ENCODE data around the gene PLA2G4F.

PLA2G4F gene

DNA sequence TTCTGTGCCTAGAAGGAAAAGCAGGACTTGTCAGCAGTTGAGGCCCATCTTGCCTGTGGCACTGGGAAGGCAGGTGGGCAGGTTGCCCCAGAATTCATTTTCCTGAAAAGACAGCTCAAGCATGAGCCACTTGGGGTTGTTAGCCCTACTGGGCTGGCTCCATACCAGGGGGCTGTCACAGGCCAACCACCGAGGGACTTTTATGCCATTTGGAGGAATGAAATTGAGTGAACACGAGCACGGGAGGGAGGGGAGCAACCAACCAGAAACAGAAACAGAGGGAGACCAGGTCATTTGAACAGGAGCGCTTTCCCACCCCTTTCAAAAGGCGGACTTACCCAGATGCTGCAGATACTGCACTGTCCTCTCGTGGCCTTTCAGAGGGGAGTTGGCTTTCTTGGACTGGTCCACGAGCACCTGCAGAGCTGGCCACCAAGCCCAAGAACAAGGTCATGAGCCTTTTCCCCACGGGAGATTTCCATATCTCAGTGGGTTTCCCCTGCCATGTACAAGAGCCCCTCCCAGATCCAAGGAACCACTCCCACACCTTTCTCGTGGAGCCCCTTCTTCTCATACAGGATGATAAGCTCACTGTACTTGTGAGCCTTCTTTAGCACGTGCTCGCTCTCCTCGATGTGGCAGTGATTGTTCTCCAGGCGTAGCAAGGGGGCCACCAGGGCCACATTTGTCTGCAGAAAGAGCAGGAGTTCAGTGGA, 9.9 kb upstream of the PLA2G4F start:
- Histone ChIP-seq H3K27me3 (ENCODE audit: control insufficient read depth, insufficient read depth, low read length) (no peaks in the 10 kb centered on the region), H3K36me3 (ENCODE audit: control insufficient read depth, insufficient read depth, low read length) (peaks cover 32% of the 10 kb centered on the region), H3K4me3 (ENCODE audit: low read length) (no peak overlapping the region), H3K9me3 (ENCODE audit: control insufficient read depth, insufficient read depth, low read length) (no peaks in the 10 kb centered on the region), H3K27ac (ENCODE audit: low read length) (no peak overlapping the region), H3K4me1 (ENCODE audit: control insufficient read depth, insufficient read depth, low read length) (no peaks in the 10 kb centered on the region)
- no peak for DNase-seq (ENCODE audit: low read depth, low spot score)
- no CpG with 5 or more reads among the region's 13 CpGs for WGBS (ENCODE audit: insufficient coverage, insufficient read length)

DNA sequence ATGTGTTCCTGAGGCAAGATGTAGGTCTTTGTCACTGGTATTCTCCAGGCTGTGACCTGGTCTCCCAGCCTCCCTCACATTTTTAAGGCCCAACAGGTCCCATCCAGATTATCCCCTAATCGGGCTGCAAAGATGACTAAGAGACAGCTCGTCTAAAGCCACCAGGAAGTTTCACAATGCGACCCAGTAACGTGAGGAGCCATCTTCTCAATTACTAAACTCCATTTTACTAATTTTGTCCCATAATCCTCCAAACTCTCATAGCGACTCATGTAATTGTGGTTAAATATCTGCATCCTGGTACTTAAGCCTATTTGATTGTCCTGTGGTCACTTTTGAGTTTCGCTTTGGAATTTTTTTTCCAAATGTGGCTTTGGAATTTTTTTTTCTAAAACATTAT, 8.7 kb upstream of the PLA2G4F start:
- no CpG with 5 or more reads among the region's 6 CpGs for WGBS (ENCODE audit: insufficient coverage, insufficient read length)
- no peak overlapping the region for H3K4me3 ChIP-seq (ENCODE audit: low read length)
- H3K9me3 ChIP-seq (ENCODE audit: control insufficient read depth, insufficient read depth, low read length) = no peaks in the 10 kb centered on the region
- no peak for DNase-seq (ENCODE audit: low read depth, low spot score)
- no peaks in the 10 kb centered on the region for H3K27me3 ChIP-seq (ENCODE audit: control insufficient read depth, insufficient read depth, low read length)
- no peak overlapping the region for H3K27ac ChIP-seq (ENCODE audit: low read length)
- H3K4me1 ChIP-seq (ENCODE audit: control insufficient read depth, insufficient read depth, low read length) = no peaks in the 10 kb centered on the region
- H3K36me3 ChIP-seq (ENCODE audit: control insufficient read depth, insufficient read depth, low read length) = peaks cover 29% of the 10 kb centered on the region

GRCh38 chr15:42163947-42164550, 7.6 kb upstream of the PLA2G4F start:
- no CpG with 5 or more reads among the region's 4 CpGs for WGBS (ENCODE audit: insufficient coverage, insufficient read length)
- Histone ChIP-seq H3K4me3 (ENCODE audit: low read length) (no peak overlapping the region), H3K36me3 (ENCODE audit: control insufficient read depth, insufficient read depth, low read length) (peaks cover 35% of the 10 kb centered on the region), H3K27ac (ENCODE audit: low read length) (no peak overlapping the region), H3K27me3 (ENCODE audit: control insufficient read depth, insufficient read depth, low read length) (no peaks in the 10 kb centered on the region), H3K4me1 (ENCODE audit: control insufficient read depth, insufficient read depth, low read length) (no peaks in the 10 kb centered on the region), H3K9me3 (ENCODE audit: control insufficient read depth, insufficient read depth, low read length) (no peaks in the 10 kb centered on the region)
- no peak for DNase-seq (ENCODE audit: low read depth, low spot score)

- no peak for DNase-seq (ENCODE audit: low read depth, low spot score)
- no peaks in the 10 kb centered on the region for H3K27me3 ChIP-seq (ENCODE audit: control insufficient read depth, insufficient read depth, low read length)
- no peaks in the 10 kb centered on the region for H3K9me3 ChIP-seq (ENCODE audit: control insufficient read depth, insufficient read depth, low read length)
- H3K27ac ChIP-seq (ENCODE audit: low read length) = no peak overlapping the region
- H3K4me1 ChIP-seq (ENCODE audit: control insufficient read depth, insufficient read depth, low read length) = no peaks in the 10 kb centered on the region
- H3K4me3 ChIP-seq (ENCODE audit: low read length) = no peak overlapping the region; the same call in 1 of the 2 replicates
- peaks cover 38% of the 10 kb centered on the region for H3K36me3 ChIP-seq (ENCODE audit: control insufficient read depth, insufficient read depth, low read length)
- WGBS (ENCODE audit: insufficient coverage, insufficient read length) = no CpG with 5 or more reads among the region's 9 CpGs
Measured at GRCh38 chr15:42163291-42163690, 6.9 kb upstream of the PLA2G4F start.

GRCh38 chr15:42160136-42160535, 3.7 kb upstream of the PLA2G4F start:
- no peak for DNase-seq (ENCODE audit: low read depth, low spot score)
- no peak overlapping the region for H3K27ac ChIP-seq (ENCODE audit: low read length)
- H3K4me1 ChIP-seq (ENCODE audit: control insufficient read depth, insufficient read depth, low read length) = no peaks in the 10 kb centered on the region
- WGBS (ENCODE audit: insufficient coverage, insufficient read length) = no CpG with 5 or more reads among the region's 7 CpGs
- no peaks in the 10 kb centered on the region for H3K27me3 ChIP-seq (ENCODE audit: control insufficient read depth, insufficient read depth, low read length)
- no peaks in the 10 kb centered on the region for H3K9me3 ChIP-seq (ENCODE audit: control insufficient read depth, insufficient read depth, low read length)
- peaks cover 22% of the 10 kb centered on the region for H3K36me3 ChIP-seq (ENCODE audit: control insufficient read depth, insufficient read depth, low read length)
- no peak overlapping the region for H3K4me3 ChIP-seq (ENCODE audit: low read length)

GRCh38 chr15:42159381-42160015, 3.1 kb upstream of the PLA2G4F start:
- no peak for DNase-seq (ENCODE audit: low read depth, low spot score)

GRCh38 chr15:42158941-42159340, 2.5 kb upstream of the PLA2G4F start:
- Histone ChIP-seq H3K27ac (ENCODE audit: low read length) (no peak overlapping the region), H3K4me1 (ENCODE audit: control insufficient read depth, insufficient read depth, low read length) (no peaks in the 10 kb centered on the region), H3K36me3 (ENCODE audit: control insufficient read depth, insufficient read depth, low read length) (peaks cover 22% of the 10 kb centered on the region), H3K9me3 (ENCODE audit: control insufficient read depth, insufficient read depth, low read length) (no peaks in the 10 kb centered on the region), H3K4me3 (ENCODE audit: low read length) (no peak overlapping the region), H3K27me3 (ENCODE audit: control insufficient read depth, insufficient read depth, low read length) (no peaks in the 10 kb centered on the region)
- WGBS (ENCODE audit: insufficient coverage, insufficient read length) = no CpG with 5 or more reads among the region's 10 CpGs
- no peak for DNase-seq (ENCODE audit: low read depth, low spot score)

More at GRCh38 chr15:42159381-42160015, 3.1 kb upstream of the PLA2G4F start:
- H3K36me3 ChIP-seq (ENCODE audit: control insufficient read depth, insufficient read depth, low read length) = peaks cover 22% of the 10 kb centered on the region
- H3K27me3 ChIP-seq (ENCODE audit: control insufficient read depth, insufficient read depth, low read length) = no peaks in the 10 kb centered on the region
- no CpG with 5 or more reads among the region's 18 CpGs for WGBS (ENCODE audit: insufficient coverage, insufficient read length)
- H3K27ac ChIP-seq (ENCODE audit: low read length) = no peak overlapping the region
- no peak overlapping the region for H3K4me3 ChIP-seq (ENCODE audit: low read length)
- H3K4me1 ChIP-seq (ENCODE audit: control insufficient read depth, insufficient read depth, low read length) = no peaks in the 10 kb centered on the region
- no peaks in the 10 kb centered on the region for H3K9me3 ChIP-seq (ENCODE audit: control insufficient read depth, insufficient read depth, low read length)

DNA sequence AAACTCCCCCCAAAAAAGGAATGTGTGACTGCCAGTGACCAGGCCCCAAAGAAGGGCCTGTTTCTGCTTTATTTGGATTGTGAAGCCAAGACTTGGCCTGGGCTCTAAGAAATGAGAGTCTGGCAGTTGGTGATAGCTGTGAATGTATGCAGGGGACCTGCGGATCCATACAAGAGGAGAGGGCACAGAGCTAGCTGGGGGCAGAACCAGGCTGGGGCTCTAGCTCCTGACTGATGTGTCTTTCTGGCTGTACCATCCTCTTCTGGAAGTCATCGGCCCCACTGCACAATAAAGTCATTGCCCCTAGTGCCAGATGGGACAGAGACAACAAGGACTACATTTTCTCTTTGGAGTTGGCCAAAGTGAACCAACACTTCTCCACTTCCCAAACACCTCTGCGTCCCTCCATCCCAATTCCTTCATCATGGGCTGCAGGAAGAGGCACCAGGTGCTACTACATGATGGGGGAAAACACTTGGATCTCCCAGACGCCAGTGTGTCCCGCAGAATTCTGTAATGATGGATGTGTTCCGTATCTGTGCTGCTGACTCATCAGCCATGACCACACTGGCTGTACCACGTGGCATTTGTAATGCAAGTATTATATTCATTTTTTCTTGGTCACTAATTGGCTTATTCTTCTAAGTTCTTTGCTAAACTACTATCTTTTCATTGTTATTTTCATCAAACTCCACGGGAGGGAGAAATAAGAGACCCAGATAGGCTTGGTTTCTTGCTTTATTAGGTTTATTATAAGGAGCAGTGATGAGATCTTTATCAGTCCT, 1.7 kb upstream of the PLA2G4F start:
- no peak for DNase-seq (ENCODE audit: low read depth, low spot score)
- no peaks in the 10 kb centered on the region for H3K4me1 ChIP-seq (ENCODE audit: control insufficient read depth, insufficient read depth, low read length)
- no peak overlapping the region for H3K27ac ChIP-seq (ENCODE audit: low read length)
- H3K27me3 ChIP-seq (ENCODE audit: control insufficient read depth, insufficient read depth, low read length) = no peaks in the 10 kb centered on the region
- no peak overlapping the region for H3K4me3 ChIP-seq (ENCODE audit: low read length)
- no peaks in the 10 kb centered on the region for H3K9me3 ChIP-seq (ENCODE audit: control insufficient read depth, insufficient read depth, low read length)
- H3K36me3 ChIP-seq (ENCODE audit: control insufficient read depth, insufficient read depth, low read length) = peaks cover 18% of the 10 kb centered on the region
- no CpG with 5 or more reads among the region's 8 CpGs for WGBS (ENCODE audit: insufficient coverage, insufficient read length)

GRCh38 chr15:42157381-42157780, 945 bp upstream of the PLA2G4F start:
- no peak for DNase-seq (ENCODE audit: low read depth, low spot score)
- Histone ChIP-seq H3K9me3 (ENCODE audit: control insufficient read depth, insufficient read depth, low read length) (no peaks in the 10 kb centered on the region), H3K27ac (ENCODE audit: low read length) (no peak overlapping the region), H3K4me1 (ENCODE audit: control insufficient read depth, insufficient read depth, low read length) (no peaks in the 10 kb centered on the region), H3K4me3 (ENCODE audit: low read length) (no peak overlapping the region), H3K27me3 (ENCODE audit: control insufficient read depth, insufficient read depth, low read length) (no peaks in the 10 kb centered on the region), H3K36me3 (ENCODE audit: control insufficient read depth, insufficient read depth, low read length) (peaks cover 16% of the 10 kb centered on the region)
- no CpG with 5 or more reads among the region's 8 CpGs for WGBS (ENCODE audit: insufficient coverage, insufficient read length)

DNA sequence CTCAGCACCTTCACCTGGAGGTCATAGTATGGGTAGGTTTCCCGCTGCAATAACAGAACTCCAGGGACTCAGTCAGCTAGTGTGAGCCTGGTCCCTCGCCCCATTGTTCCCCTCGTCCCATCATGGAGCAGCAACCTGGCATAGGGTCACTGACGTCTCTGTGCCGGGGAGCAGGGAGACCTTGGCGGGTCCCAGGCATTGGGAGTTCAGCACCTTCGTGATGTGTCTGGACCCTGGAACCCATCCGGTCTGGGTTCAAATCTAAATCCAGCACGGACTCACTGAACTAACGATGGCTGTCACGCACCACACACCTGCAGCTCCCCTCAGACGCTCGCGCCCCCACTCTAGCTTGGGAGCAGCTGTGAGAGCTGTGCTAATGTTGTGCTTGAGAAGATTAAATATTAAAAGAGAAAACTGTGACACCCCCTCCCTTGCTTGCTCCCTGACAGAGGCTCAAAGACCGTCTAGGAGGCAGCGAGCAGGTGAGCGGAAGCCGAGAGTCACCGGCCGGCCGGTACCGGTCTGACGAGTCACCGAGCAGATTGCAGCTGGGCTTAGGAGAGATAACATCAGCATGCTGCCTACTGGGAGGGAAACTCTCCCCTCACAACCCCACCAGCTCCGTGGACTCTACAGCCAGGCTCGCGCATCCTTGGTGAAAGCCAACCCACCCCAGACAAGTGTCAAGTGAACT, 742 bp downstream of the PLA2G4F start:
- DNase-seq (ENCODE audit: low read depth, low spot score) = no peak
- no CpG with 5 or more reads among the region's 27 CpGs for WGBS (ENCODE audit: insufficient coverage, insufficient read length)
- no peaks in the 10 kb centered on the region for H3K4me1 ChIP-seq (ENCODE audit: control insufficient read depth, insufficient read depth, low read length)
- no peak overlapping the region for H3K4me3 ChIP-seq (ENCODE audit: low read length)
- H3K9me3 ChIP-seq (ENCODE audit: control insufficient read depth, insufficient read depth, low read length) = no peaks in the 10 kb centered on the region
- H3K36me3 ChIP-seq (ENCODE audit: control insufficient read depth, insufficient read depth, low read length) = peaks cover 9% of the 10 kb centered on the region
- H3K27ac ChIP-seq (ENCODE audit: low read length) = no peak overlapping the region
- H3K27me3 ChIP-seq (ENCODE audit: control insufficient read depth, insufficient read depth, low read length) = no peaks in the 10 kb centered on the region
